GM20000 (cell line): Measurements from ENCODE around the gene DHRS4.

Source experiments
- DNase-seq: peaks from one replicate; pipeline ENCODE4 v3.0.0; 2012; ENCODE audit warnings: low spot score
- CTCF ChIP-seq: IDR thresholded peaks from 2 replicates; pipeline ENCODE4 v1.5.1; 2012; ENCODE audit warnings: mild to moderate bottlenecking, control low read depth; ENCODE audit errors: extremely low read depth, missing control alignments

The DHRS4 gene

GRCh38 chr14:23933108-23933741 lies 20.3 kb upstream of the DHRS4 start:
- no peak for TF ChIP-seq CTCF
- DNase-seq, result no peak

DNA sequence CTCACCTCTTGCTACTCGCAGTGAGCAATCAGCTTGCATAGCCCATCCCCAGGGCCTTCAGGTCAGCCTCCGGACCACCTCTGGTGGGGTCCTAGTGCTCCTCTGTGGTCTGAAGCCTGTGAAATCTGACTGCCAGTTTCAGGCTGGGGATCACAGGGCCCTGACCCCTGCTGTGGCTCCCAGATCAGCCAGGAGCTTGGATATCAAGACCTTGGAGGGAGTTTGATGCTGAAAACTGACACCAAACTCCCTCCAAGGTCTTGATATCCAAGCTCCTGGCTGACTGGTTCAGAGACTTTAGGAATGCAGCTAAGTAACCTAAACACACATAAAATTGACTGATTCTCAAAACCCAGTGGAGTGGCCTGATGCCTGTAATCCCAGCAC lies 19.8 kb upstream of the DHRS4 start:
- no peak for DNase-seq
- TF ChIP-seq CTCF, result no peak

DNA sequence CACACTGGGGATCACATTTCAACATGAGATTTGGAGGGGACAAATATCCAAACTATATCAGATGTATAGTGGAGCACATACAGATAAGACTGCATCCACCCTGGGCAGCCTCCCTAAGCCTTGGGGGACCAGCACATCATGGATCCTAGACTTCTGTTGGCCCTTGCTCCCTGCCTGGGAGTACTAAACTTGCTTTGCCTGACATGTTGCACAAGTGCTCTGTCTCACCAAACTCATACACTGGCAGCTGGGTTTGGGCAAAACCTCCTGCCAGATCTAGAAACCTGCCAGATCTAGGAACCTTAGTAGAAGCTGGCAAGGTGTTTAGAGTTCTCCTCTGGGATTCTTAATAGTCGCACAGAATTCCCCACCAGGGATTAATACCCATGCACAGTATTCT lies 18.4 kb upstream of the DHRS4 start:
- DNase-seq, result no peak
- no peak for TF ChIP-seq CTCF

- TF ChIP-seq CTCF, result no peak
- DNase-seq, result no peak
These were observed 17.3 kb upstream of the DHRS4 start for GRCh38 chr14:23936084-23936829.

- DNase-seq, result no peak
- no peak for TF ChIP-seq CTCF
These were observed 16.4 kb upstream of the DHRS4 start for GRCh38 chr14:23937203-23937602.

- DNase-seq, result no peak
- TF ChIP-seq CTCF, result no peak
These were observed 14.7 kb upstream of the DHRS4 start for GRCh38 chr14:23938823-23939222.

DNA sequence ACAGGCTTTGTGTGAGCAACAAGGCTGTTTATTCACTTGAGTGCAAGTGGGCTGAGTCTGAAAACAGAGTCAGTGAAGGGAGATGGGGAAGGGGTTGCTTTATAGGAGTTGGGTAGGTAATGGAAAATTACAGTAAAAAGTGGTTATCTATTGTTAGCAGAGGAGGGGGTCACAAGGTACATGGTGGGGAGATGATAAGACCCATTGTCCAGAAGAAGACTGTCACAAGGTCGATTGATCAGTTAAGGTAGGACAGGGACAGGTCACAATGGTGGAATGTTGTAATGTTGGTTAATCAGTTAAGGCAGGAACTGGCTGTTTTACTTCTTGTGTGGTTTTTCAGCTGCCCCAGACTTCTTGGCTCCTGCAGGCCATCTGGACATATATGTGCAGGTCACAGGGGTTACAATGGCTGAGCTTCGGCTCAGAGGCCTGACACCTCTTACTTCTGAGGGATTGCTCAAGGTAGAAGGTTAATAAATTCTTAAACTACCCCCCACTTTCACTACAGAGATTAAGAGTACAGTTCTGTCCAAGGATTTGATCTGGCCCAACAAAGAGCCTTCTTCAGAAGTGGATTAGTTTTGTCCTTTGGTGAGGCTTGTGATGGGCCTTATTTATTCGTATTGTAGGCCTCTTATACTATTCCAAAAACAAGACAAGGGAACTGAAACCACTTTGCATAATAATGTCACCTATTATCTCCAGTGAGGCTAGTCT lies 13.8 kb upstream of the DHRS4 start:
- DNase-seq, result no peak
- no peak for TF ChIP-seq CTCF
